Sigmoid colon (tissue), 4 donors: ENCODE data around the gene WDR75.

Source experiments
- CTCF ChIP-seq, 4 experiments: fragments of 450-650 bp in 3 of 4; fragments of 200-600 bp in 1 of 4; IDR thresholded peaks; one replicate each; pipeline ENCODE4 v1.5.1; 2016 to 2019; ENCODE audit warnings: antibody characterized with exemption in 4 of 4, mild to moderate bottlenecking in 3 of 4, moderate library complexity in 2 of 4
- EP300 ChIP-seq, 4 donors: sonication (generic); formaldehyde crosslinking; IDR thresholded peaks; one replicate each; pipeline ENCODE4 v1.6.1; 2017; ENCODE audit warnings: antibody characterized with exemption in 4 of 4
- POLR2A ChIP-seq, 2 donors: fragments of 450-650 bp; IDR thresholded peaks; one replicate each; pipeline ENCODE4 v1.6.1; 2016; ENCODE audit warnings: antibody characterized with exemption in 2 of 2, mild to moderate bottlenecking in 2 of 2, moderate library complexity in 2 of 2
- POLR2AphosphoS5 ChIP-seq, 4 donors: sonication (generic); formaldehyde crosslinking; IDR thresholded peaks; one replicate each; pipeline ENCODE4 v1.6.1; 2017; ENCODE audit warnings: antibody characterized with exemption in 4 of 4

GRCh38 chr2:189522435-189523151 is 81.3 kb downstream of the WDR75 start:
- TF ChIP-seq CTCF (IDR thresholded peaks at IDR 0.05) = no peak
- no peak for TF ChIP-seq POLR2AphosphoS5 (IDR thresholded peaks at IDR 0.05)
- TF ChIP-seq POLR2A (IDR thresholded peaks at IDR 0.05) = no peak
- TF ChIP-seq EP300 (IDR thresholded peaks at IDR 0.05) = no peak
